GM18873 (cell line): ENCODE data around the gene TNFAIP2.

Experiments used
- ATAC-seq: cut with Tn5 transposase; IDR thresholded peaks from one replicate; pipeline ENCODE4 v1.9.1; 2021; ENCODE audit warnings: mild to moderate bottlenecking, moderate library complexity, moderate number of reproducible peaks; ENCODE audit not compliant: unreplicated experiment, low FRiP score

The TNFAIP2 gene

GRCh38 chr14:103093856-103094405, 29.3 kb upstream of the TNFAIP2 start:
- ATAC-seq = no peak

- no peak for ATAC-seq
These were observed 28.7 kb upstream of the TNFAIP2 start, which contains the start of gene EXOC3L4 for GRCh38 chr14:103094406-103095209. Gene EXOC3L4, plus strand, starts transcription at chr14:103094725. Its CDS starts 5,495 bp downstream, at chr14:103100220.

DNA sequence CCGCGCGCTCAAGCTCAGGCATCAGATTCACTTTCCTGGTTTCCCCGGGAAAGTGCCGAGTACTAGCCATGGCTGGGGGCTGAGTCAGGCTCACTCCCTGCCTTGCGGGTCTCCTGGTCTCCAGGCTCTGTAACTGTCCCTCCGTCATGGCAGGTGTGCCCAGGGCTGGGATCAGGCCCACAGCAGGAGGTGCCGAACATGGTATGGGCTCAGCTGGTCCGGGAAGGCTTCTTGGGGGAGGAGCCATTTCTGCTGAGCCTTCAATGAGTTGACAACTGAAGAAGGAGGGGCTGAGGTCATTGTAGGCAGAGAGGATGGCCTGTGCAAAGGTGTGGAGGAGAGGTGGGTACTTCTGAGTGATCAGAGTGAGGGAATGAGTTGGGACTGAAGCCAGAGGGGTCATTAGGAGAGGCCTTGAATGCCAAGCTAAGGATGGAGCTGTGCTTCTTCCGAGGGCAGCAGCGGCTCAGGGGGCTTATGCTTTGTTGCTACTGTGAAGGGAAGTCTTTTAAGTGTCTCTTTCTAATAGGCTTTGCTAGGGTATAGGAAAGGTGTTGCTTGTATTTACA, 28.0 kb upstream of the TNFAIP2 start:
- ATAC-seq = no peak

- no peak for ATAC-seq
These were observed 26.9 kb upstream of the TNFAIP2 start for GRCh38 chr14:103096387-103096786.

GRCh38 chr14:103097244-103097993, 25.8 kb upstream of the TNFAIP2 start:
- ATAC-seq = no peak

- ATAC-seq = no peak
These were observed 25.0 kb upstream of the TNFAIP2 start for GRCh38 chr14:103097994-103098957.

GRCh38 chr14:103099081-103099732, 24.1 kb upstream of the TNFAIP2 start:
- no peak for ATAC-seq

DNA sequence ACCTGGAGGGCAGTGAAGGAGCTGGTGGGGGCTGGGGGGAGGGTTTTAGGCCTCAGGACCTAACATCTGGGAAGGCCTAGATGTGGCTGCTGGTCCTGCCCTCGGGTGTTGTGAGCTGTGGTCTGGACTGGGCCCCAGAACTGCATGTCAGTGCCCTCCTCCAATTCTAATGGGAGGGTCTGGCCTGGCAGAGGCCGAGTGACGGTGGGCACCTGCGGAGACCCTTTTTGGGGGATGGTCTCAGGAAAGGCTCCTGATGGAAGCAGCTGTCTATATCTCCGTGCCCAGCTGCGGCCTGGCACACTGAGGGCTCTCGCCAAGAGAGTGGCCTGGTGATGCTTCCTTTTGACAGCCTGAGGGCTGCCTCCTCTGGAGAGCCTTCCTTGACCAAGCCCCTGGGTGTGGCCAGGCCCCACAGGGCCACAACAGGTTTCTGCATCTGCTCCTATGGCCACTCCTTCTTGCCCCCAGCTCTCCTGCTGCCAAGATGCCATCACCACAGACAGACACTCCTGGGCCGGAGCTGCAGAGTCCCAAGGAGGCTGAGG, 23.5 kb upstream of the TNFAIP2 start:
- ATAC-seq = no peak

- ATAC-seq = no peak
These were observed 22.8 kb upstream of the TNFAIP2 start for GRCh38 chr14:103100281-103101121.

GRCh38 chr14:103101257-103101962, 21.9 kb upstream of the TNFAIP2 start:
- no peak for ATAC-seq

DNA sequence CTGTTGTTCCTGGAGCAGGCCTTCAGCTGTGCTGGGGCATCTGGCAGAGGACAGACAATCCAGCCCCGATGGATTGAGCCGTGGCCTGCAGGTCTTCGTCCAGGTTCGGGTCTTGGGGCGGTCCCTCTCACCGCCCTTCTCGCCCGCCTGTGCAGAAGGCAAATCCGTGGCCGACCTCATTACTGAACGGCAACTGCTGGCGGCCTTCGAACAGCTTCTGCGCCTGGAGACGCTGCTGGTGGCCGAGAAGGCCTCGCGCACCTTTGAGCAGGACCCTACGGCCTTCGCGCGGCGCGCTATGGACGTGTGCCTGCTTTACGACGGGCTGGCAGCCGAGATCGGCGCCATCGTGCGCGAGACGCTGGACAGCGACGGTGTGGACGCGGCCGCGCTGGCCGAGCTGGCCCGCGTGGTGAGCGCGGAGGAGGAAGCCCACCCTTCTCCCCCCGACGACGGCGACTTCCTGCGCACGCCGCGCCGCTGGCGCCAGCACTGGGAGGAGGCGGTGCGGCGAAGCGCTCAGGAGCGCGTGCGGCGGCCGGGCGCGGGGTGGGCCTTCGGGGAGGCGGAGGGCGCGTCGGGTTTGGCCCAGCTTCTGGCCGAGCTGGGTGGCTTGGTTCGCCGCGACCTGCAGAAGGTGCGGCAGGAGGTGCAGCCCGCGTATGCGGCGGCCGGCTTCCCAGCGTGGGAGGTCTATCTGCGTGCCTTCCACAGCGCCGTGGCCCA, 21.1 kb upstream of the TNFAIP2 start:
- ATAC-seq = no peak

DNA sequence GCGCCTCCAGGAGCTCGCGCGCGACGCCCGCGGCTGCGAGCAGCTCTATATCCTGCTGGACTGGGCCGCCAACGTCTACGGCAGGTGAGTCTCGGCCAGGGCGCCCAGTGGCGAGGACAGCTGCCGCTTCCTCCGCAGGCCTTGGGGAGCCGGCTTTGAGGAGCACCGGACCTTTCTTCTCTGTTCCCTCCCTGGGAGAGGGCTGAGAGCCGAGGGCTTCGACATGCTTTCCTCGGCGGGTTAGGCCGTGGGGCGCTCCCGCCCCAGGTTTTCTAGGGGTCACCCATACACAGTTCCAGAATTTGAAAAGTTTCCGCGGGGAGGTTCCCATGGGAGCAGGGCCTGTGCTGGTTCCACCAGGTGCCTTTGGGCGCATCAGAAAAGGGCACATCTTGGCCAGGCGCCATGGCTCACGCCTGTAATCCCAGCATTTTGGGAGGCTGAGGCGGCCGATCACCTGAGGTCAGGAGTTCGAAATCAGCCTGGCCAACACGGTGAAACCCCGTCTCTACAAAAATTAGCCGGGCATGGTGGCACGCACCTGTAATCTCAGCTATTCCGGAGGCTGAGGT, 20.5 kb upstream of the TNFAIP2 start:
- no peak for ATAC-seq

- ATAC-seq = no peak
These were observed 19.5 kb upstream of the TNFAIP2 start for GRCh38 chr14:103103461-103104388.

- no peak for ATAC-seq
These were observed 18.9 kb upstream of the TNFAIP2 start for GRCh38 chr14:103104389-103104653.

- ATAC-seq = no peak
These were observed 18.4 kb upstream of the TNFAIP2 start for GRCh38 chr14:103104654-103105452.
